Suprapubic skin (tissue), 4 donors: ENCODE data around the gene SV2C.

Experiments
- CTCF ChIP-seq, 2 donors: fragments of 200-600 bp in 1 of 2; fragments of 450-650 bp in 1 of 2; sonication (generic) in 1 of 2; IDR thresholded peaks; one replicate each; pipeline ENCODE4 v1.5.1; 2016 to 2019; ENCODE audit warnings: antibody characterized with exemption in 2 of 2, mild to moderate bottlenecking in 1 of 2, moderate library complexity in 1 of 2
- EP300 ChIP-seq: sonication (generic); formaldehyde crosslinking; IDR thresholded peaks from one replicate; pipeline ENCODE4 v1.6.1; 2017; ENCODE audit warnings: antibody characterized with exemption
- POLR2A ChIP-seq, 2 donors: fragments of 450-650 bp; IDR thresholded peaks; one replicate each; pipeline ENCODE4 v1.6.1; 2017; ENCODE audit warnings: antibody characterized with exemption in 2 of 2, mild to moderate bottlenecking in 2 of 2, moderate library complexity in 2 of 2
- POLR2AphosphoS5 ChIP-seq, 3 donors: sonication (generic); formaldehyde crosslinking; IDR thresholded peaks; one replicate each; pipeline ENCODE4 v1.6.1; 2017; ENCODE audit warnings: antibody characterized with exemption in 3 of 3

GRCh38 chr5:76038212-76038611, 45.0 kb upstream of the SV2C start:
- TF ChIP-seq CTCF (IDR thresholded peaks at IDR 0.05), result no peak
- no peak for TF ChIP-seq POLR2AphosphoS5 (IDR thresholded peaks at IDR 0.05)
- no peak for TF ChIP-seq POLR2A (IDR thresholded peaks at IDR 0.05)
- no peak for TF ChIP-seq EP300
